ENCODE data around the gene TREM2. TPM values are rescaled to one million over a fixed set of nuclear protein-coding genes. Genes with fewer than 3 reads are reported as not detected.

Gene TREM2
- total RNA-seq = 100 to 1,000 TPM in 1 of 4 donors, 10 to 100 TPM in 1, 1 to 10 TPM in 2; 3.8 to 335 (median 15.9) TPM

- TF ChIP-seq CTCF (IDR thresholded peaks at IDR 0.05; ENCODE audit: low read depth) = no peak
These were observed at the start of gene TREM2 for GRCh38 chr6:41162687-41163418. Gene TREM2, minus strand, starts transcription at chr6:41163116. Its CDS starts 34 bp downstream, at chr6:41163082.

- no peak for TF ChIP-seq CTCF (IDR thresholded peaks at IDR 0.05; ENCODE audit: low read depth)
These were observed 46.8 kb upstream of the TREM2 start for GRCh38 chr6:41209547-41210320.

GRCh38 chr6:41208439-41209106 lies 45.7 kb upstream of the TREM2 start:
- TF ChIP-seq CTCF (IDR thresholded peaks at IDR 0.05; ENCODE audit: low read depth) = no peak

- TF ChIP-seq CTCF (IDR thresholded peaks at IDR 0.05; ENCODE audit: low read depth) = no peak
These were observed 41.2 kb upstream of the TREM2 start for GRCh38 chr6:41204156-41204555.

DNA sequence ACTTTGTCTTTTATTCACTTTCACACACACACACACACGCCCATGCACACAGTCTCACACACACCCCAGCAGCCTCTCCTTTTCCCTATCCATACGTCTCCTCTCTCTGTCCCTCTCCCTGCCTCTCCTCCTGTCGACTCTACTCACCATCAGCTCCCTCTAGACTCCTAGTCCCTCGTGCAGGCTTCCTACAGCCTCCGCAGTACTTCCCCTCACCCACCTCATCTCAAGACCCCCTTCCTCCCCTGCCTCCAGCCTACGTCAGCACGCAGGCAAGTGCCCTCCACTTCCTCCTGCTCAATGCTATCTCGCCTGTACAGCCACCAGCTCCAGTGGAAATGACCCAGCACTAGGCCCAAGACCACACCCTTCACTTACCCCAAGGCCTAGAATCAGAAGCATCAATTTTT lies 38.9 kb upstream of the TREM2 start:
- no peak for TF ChIP-seq CTCF (IDR thresholded peaks at IDR 0.05; ENCODE audit: low read depth)

GRCh38 chr6:41200901-41201763 lies 38.2 kb upstream of the TREM2 start, which contains the start of gene TREML2:
Gene TREML2, minus strand, starts transcription at chr6:41201149. Its CDS starts 141 bp downstream, at chr6:41201008.
- no peak for TF ChIP-seq CTCF (IDR thresholded peaks at IDR 0.05; ENCODE audit: low read depth)

Data from subcutaneous adipose tissue (tissue), 4 donors.